Measurements from ENCODE around the gene TRAPPC1. TPM values are rescaled to one million over a fixed set of nuclear protein-coding genes. Genes with fewer than 3 reads are reported as not detected.

Gene TRAPPC1
- total RNA-seq, 4 donors from 2014 or later = 19.4 to 41.7 (median 30.0) TPM

DNA sequence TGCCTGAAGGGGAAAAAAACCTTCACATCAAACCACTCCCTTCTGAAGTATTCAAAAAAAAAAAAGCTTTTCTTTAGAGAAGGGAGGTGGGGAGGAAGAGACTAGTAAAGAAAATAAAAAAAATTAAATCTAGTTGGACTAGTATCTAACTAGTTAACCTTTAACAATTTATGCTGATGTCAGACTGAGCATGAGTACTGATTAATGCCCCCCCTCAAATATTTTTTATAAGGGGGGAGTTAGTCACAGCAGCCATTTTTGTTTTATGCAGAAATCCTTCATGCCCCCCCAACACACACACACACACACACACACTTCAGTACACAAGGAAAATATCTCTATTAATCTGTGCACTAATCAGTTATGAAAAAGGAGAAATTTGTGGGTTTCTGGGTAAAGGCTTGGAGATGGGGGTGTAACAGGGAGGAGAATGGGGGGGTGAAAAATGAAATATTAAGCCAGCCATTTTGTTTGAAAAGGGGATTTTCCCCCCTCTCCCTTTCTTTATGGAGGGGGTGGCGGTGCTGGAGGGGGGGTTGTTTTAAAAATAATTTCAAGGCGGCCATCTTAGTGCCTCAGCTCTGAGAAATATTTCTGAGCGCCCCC, 47.9 kb downstream of the TRAPPC1 start:
- no peak for TF ChIP-seq POLR2A (IDR thresholded peaks at IDR 0.05)
- TF ChIP-seq, protein P1, sequence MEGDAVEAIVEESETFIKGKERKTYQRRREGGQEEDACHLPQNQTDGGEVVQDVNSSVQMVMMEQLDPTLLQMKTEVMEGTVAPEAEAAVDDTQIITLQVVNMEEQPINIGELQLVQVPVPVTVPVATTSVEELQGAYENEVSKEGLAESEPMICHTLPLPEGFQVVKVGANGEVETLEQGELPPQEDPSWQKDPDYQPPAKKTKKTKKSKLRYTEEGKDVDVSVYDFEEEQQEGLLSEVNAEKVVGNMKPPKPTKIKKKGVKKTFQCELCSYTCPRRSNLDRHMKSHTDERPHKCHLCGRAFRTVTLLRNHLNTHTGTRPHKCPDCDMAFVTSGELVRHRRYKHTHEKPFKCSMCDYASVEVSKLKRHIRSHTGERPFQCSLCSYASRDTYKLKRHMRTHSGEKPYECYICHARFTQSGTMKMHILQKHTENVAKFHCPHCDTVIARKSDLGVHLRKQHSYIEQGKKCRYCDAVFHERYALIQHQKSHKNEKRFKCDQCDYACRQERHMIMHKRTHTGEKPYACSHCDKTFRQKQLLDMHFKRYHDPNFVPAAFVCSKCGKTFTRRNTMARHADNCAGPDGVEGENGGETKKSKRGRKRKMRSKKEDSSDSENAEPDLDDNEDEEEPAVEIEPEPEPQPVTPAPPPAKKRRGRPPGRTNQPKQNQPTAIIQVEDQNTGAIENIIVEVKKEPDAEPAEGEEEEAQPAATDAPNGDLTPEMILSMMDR (IDR thresholded peaks at IDR 0.05 in 4 of 5, conservative IDR thresholded peaks at IDR 0.05 in 1 of 5) = no peak
- intact Hi-C loops (cut with DNase I; ENCODE audit: low total_unique reads) = loop anchor here (10.0 kb wide), 1 partner anchor 171 kb away; no protein-coding TSS in a partner anchor

DNA sequence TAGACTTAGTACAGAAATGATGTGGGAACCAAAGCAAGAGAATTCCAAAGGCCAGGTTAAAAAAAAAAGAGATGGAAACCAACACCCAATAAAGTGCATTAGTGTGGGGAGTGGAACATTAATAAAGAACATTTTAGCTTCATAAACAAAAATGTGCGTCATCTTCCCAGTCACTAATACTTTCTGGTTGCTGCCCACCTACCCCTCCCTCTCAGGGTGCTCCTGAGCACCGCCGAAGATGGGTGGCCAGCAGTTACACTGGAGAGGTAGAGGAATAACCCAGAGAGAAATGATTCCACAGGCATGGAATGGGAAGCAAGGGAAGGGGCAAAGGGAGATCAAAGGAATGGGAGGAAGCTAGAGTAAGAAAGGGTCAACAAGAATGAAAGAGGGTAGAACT, 49.1 kb downstream of the TRAPPC1 start:
- Histone ChIP-seq H3K4me3 (no peak overlapping the region), H3K27me3 (peaks cover 28 to 47% (median 38%) of the 10 kb centered on the region in 3 donors), H3K27ac (no peak overlapping the region), H3K36me3 (no peaks in the 10 kb centered on the region), H3K4me1 (peaks cover 18 to 21% of the 10 kb centered on the region in 2 donors), H3K9me3 (no peaks in the 10 kb centered on the region)
- intact Hi-C loops (cut with DNase I; ENCODE audit: low total_unique reads) (loop anchor here (10.0 kb wide), 1 partner anchor 172 kb away; no protein-coding TSS in a partner anchor), in situ Hi-C loops (cut with MboI; ENCODE audit: low sequenced_read_pairs in 4 of 4) (loop anchor here in 1 of 4 donors (25.0 kb wide), 1 partner anchor 145 kb away; no protein-coding TSS in a partner anchor)
- no peak for DNase-seq
- TF ChIP-seq, protein P1 (IDR thresholded peaks at IDR 0.05 in 4 of 5, conservative IDR thresholded peaks at IDR 0.05 in 1 of 5) = no peak
- TF ChIP-seq POLR2A (IDR thresholded peaks at IDR 0.05) = no peak
- ATAC-seq = no peak

More for the DNA sequence above, 47.9 kb downstream of the TRAPPC1 start:
- no peak for DNase-seq
- H3K4me3 ChIP-seq = no peak overlapping the region
- H3K9me3 ChIP-seq = no peaks in the 10 kb centered on the region
- H3K27ac ChIP-seq = peak overlapping the region in 3 of 4 donors; percentile 10 to 42 (median 17)
- ATAC-seq = no peak
- no peaks in the 10 kb centered on the region for H3K36me3 ChIP-seq
- in situ Hi-C loops (cut with MboI; ENCODE audit: low sequenced_read_pairs in 4 of 4) = loop anchor here in 1 of 4 donors (25.0 kb wide), 1 partner anchor 147 kb away; no protein-coding TSS in a partner anchor
- H3K4me1 ChIP-seq = peaks cover 28 to 33% of the 10 kb centered on the region in 2 donors
- H3K27me3 ChIP-seq = peaks cover 28 to 47% (median 35%) of the 10 kb centered on the region in 3 donors

DNA sequence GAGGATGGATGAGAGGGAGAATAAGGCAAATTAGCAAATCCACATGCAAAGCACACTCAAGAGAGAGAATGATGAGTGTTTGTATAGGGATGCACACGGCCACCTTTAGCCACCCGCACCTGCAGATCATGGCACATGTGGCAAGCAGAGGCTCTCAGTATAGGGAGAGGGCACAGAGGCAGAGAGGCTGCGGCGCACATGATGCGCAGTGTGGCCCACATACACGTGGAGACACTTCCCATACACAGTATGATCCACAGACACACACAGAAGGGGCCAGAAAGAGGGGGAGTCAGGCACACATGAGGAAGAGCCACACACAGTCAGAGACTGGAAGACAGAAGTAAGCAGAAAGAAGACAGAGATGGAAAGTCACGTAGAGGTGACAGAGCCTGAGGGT, 49.7 kb downstream of the TRAPPC1 start:
- no peak overlapping the region for H3K4me3 ChIP-seq
- H3K9me3 ChIP-seq = no peaks in the 10 kb centered on the region
- in situ Hi-C loops (cut with MboI; ENCODE audit: low sequenced_read_pairs in 4 of 4) = loop anchor here in 1 of 4 donors (25.0 kb wide), 1 partner anchor 145 kb away; no protein-coding TSS in a partner anchor
- DNase-seq = no peak
- peaks cover 14 to 17% of the 10 kb centered on the region in 2 donors for H3K4me1 ChIP-seq
- no peaks in the 10 kb centered on the region for H3K36me3 ChIP-seq
- H3K27ac ChIP-seq = no peak overlapping the region
- peaks cover 28 to 47% (median 41%) of the 10 kb centered on the region in 3 donors for H3K27me3 ChIP-seq
- ATAC-seq = no peak
- TF ChIP-seq, protein P1 (IDR thresholded peaks at IDR 0.05 in 4 of 5, conservative IDR thresholded peaks at IDR 0.05 in 1 of 5) = no peak
- no peak for TF ChIP-seq POLR2A (IDR thresholded peaks at IDR 0.05)
- intact Hi-C loops (cut with DNase I; ENCODE audit: low total_unique reads) = loop anchor here (10.0 kb wide), 1 partner anchor 173 kb away; no protein-coding TSS in a partner anchor

DNA sequence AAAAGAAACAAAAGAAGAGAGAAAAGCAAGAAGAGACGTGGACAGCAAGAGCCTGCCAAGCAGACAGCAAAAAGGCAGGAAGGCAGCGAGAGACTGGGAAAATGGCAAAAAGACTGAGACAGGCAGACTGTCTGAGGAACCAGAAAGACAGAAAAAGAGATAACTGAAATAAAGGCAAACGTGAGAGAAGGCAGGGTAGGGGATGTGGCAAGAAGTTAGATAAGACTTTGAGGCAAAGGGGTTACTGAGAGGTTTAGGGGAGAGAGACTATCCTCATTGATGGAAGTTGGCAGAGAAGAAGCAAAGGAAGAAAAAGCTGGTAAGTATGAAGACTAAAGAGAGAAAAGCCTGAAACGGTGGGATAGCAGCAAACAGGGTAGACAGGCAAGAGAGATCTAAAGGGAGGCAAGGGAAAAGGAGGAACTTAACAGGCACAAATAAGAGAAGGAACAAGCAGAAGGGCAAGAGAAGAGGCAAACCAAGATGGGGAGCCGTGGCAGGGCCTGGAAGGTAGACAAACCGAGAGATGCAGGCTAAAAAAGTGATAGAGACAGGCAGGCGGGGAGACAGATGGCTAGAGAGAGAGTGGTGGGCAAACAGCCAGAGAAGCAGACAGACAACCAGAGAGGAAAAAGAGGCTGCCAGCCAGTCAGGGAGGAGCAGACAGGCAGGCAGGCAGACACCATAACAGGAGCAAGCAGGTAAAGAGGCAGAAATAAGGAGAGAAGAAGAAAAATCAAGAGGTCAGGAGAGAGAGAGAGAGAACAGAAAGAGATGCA, 50.3 kb downstream of the TRAPPC1 start:
- Histone ChIP-seq H3K9me3 (no peaks in the 10 kb centered on the region), H3K27me3 (peaks cover 22 to 42% (median 39%) of the 10 kb centered on the region in 3 donors), H3K4me1 (peaks cover 8 to 11% of the 10 kb centered on the region in 2 donors), H3K36me3 (no peaks in the 10 kb centered on the region), H3K4me3 (no peak overlapping the region), H3K27ac (no peak overlapping the region)
- intact Hi-C loops (cut with DNase I; ENCODE audit: low total_unique reads) = loop anchor here (10.0 kb wide), 1 partner anchor 173 kb away; no protein-coding TSS in a partner anchor
- in situ Hi-C loops (cut with MboI; ENCODE audit: low sequenced_read_pairs in 4 of 4) = loop anchor here in 1 of 4 donors (25.0 kb wide), 1 partner anchor 144 kb away; no protein-coding TSS in a partner anchor
- TF ChIP-seq POLR2A (IDR thresholded peaks at IDR 0.05) = no peak
- TF ChIP-seq, protein P1 (IDR thresholded peaks at IDR 0.05 in 4 of 5, conservative IDR thresholded peaks at IDR 0.05 in 1 of 5) = no peak
- ATAC-seq (no peak), DNase-seq (no peak)

Other genes with a start within 250 kb of the TRAPPC1 start
- gene TP53, start 244.5 kb downstream of the TRAPPC1 start, total RNA-seq = 10 to 100 TPM; 14.1 to 17.0 (median 15.4) TPM
- 1 to 10 TPM; 2.6 to 5.8 (median 3.7) TPM for gene WRAP53, start 243.5 kb downstream of the TRAPPC1 start, total RNA-seq
- gene EFNB3, start 226.7 kb downstream of the TRAPPC1 start, total RNA-seq = under 1 TPM in 3 of 4 donors, not detected in 1; 0.13 to 0.46 (median 0.31) TPM
- gene DNAH2, start 214.2 kb downstream of the TRAPPC1 start, total RNA-seq = not detected
- 1 to 10 TPM; 1.9 to 8.2 (median 4.4) TPM for gene KDM6B, start 97.7 kb downstream of the TRAPPC1 start, total RNA-seq
- gene TMEM88, start 76.9 kb downstream of the TRAPPC1 start, total RNA-seq = 10 to 100 TPM; 18.8 to 56.8 (median 27.9) TPM
- 100 to 1,000 TPM in 2 of 4 donors, 10 to 100 TPM in 2; 57.4 to 133 (median 96.6) TPM for gene NAA38, start 74.4 kb downstream of the TRAPPC1 start, total RNA-seq
- gene CYB5D1, start 73.9 kb downstream of the TRAPPC1 start, total RNA-seq = 10 to 100 TPM in 2 of 4 donors, 1 to 10 TPM in 2; 4.1 to 14.7 (median 9.0) TPM
- 1 to 10 TPM; 5.4 to 7.7 (median 6.0) TPM for gene CHD3, start 43.2 kb downstream of the TRAPPC1 start, total RNA-seq
- gene RNF227, start 15.7 kb downstream of the TRAPPC1 start, total RNA-seq = 1 to 10 TPM in 1 of 4 donors, under 1 TPM in 2, not detected in 1; 0.51 to 1.2 (median 0.62) TPM
- under 1 TPM in 1 of 4 donors, not detected in 3; 0.42 TPM for gene KCNAB3, start 2.1 kb downstream of the TRAPPC1 start, total RNA-seq
- gene CNTROB, start 260 bp upstream of the TRAPPC1 start, total RNA-seq = 10 to 100 TPM in 1 of 4 donors, 1 to 10 TPM in 3; 3.6 to 14.3 (median 7.2) TPM
- not detected for gene GUCY2D, start 70.7 kb upstream of the TRAPPC1 start, total RNA-seq
- gene ALOX15B, start 107.1 kb upstream of the TRAPPC1 start, total RNA-seq = 1 to 10 TPM in 1 of 4 donors, under 1 TPM in 3; 0.15 to 1.0 (median 0.69) TPM
- not detected for gene ALOX12B, start 155.8 kb upstream of the TRAPPC1 start, total RNA-seq
- not detected for gene ALOXE3, start 186.6 kb upstream of the TRAPPC1 start, total RNA-seq
- gene HES7, start 192.2 kb upstream of the TRAPPC1 start, total RNA-seq = not detected
- gene PER1, start 220.5 kb upstream of the TRAPPC1 start, total RNA-seq = 100 to 1,000 TPM; 105 to 263 (median 164) TPM
- 10 to 100 TPM; 10.9 to 37.0 (median 25.7) TPM for gene VAMP2, start 231.0 kb upstream of the TRAPPC1 start, total RNA-seq
- gene TMEM107, start 244.4 kb upstream of the TRAPPC1 start, total RNA-seq = 1 to 10 TPM in 3 of 4 donors, under 1 TPM in 1; 0.75 to 5.7 (median 3.1) TPM